ELF-1 (cell line): ENCODE measurements around the gene NBEAL2.

Experiments
- DNase-seq: peaks from one replicate; pipeline ENCODE4 v3.0.0-alpha.2; 2016; ENCODE audit warnings: low read depth, low spot score

The NBEAL2 gene

GRCh38 chr3:47000922-47001730, 21.7 kb downstream of the NBEAL2 start:
- no peak for DNase-seq

DNA sequence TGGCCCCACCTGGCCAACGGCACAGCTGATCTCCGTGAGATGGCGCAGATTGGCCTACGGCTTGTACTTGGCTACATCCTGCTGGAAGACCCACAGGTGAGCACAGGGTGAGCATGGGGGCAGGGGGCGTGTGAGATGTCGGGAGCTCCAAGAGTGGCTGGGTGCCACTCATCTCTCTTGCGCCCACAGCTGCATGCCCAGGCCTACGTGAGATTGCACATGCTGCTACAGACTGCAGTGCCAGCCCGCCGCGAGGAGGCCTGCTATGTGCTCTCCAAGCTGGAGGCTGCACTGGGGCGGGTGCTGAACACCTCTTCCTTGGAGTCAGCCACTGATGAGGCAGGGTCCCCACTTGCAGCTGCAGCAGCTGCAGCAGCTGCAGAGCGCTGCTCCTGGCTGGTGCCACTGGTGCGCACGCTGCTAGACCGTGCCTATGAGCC, 22.3 kb downstream of the NBEAL2 start:
- no peak for DNase-seq

DNA sequence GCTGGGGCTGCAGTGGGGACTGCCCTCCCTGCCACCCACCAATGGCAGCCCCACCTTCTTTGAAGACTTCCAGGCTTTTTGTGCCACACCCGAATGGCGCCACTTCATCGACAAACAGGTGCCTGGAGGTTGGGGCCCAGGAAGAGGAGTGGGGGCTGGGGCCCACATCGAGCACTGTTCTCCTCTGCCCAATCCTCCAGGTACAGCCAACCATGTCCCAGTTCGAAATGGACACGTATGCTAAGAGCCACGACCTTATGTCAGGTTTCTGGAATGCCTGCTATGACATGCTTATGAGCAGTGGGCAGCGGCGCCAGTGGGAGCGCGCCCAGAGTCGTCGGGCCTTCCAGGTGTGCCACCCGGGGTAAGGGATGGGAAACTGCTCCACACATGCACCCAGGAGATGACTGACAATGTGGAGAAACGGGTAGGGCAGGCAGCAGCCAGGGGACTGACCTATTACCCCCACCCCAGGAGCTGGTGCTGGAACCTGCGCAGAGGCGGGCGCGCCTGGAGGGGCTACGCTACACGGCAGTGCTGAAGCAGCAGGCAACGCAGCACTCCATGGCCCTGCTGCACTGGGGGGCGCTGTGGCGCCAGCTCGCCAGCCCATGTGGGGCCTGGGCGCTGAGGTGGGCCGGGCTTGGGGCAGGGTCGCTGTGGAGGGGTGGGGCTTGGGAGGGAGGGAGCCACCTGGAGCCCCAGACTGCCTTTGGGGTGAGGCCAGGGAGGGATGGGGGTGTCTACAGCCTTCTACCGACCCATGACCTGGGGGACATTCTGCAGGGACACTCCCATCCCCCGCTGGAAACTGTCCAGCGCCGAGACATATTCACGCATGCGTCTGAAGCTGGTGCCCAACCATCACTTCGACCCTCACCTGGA, 22.9 kb downstream of the NBEAL2 start:
- DNase-seq = peak; percentile 61

DNA sequence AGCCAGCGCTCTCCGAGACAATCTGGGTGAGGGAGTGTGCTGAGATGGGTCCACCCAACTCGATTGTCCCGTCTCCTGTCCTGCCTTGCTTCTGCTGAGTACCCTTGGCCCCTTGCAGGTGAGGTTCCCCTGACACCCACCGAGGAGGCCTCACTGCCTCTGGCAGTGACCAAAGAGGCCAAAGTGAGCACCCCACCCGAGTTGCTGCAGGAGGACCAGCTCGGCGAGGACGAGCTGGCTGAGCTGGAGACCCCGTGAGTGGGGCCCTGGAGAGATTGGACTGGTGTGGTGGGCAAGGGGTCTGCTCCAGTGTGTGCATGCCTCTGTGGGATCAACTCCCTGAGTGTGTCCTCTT, 23.6 kb downstream of the NBEAL2 start:
- DNase-seq = no peak

GRCh38 chr3:47003461-47004368, 24.2 kb downstream of the NBEAL2 start:
- no peak for DNase-seq

DNA sequence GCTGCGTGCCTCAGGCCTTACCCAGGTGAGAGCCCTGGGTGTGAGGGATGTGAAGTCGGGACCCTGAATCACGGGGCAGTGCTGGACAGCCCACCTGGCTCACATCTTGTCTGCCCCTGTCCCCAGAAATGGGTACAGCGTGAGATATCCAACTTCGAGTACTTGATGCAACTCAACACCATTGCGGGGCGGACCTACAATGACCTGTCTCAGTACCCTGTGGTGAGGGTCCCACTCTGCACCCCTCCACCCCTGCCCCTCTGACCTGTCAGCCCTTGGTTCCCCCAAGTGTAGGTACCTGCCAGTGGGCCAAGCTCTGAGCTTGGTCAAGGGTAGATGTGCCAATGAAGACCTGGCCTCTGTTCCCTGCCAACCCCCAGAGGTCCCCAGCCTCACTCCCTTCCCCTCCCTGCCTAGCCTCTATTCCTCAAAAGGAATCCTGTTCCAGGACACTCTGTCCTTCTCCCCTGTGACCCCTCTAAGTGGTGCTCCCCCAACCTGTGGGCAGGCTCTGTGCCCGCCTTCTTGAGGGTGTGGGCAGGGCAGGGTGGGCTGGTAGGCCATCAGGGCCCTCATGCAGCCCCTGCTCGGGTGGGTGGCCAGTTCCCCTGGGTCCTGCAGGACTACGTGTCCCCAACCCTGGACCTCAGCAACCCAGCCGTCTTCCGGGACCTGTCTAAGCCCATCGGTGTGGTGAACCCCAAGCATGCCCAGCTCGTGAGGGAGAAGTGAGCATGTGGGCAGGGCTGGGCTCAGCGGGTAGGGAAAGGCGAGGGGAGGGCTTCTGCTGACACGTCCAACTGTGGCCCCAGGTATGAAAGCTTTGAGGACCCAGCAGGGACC, 25.1 kb downstream of the NBEAL2 start:
- DNase-seq = no peak

- DNase-seq = no peak
These were observed 26.0 kb downstream of the NBEAL2 start for GRCh38 chr3:47005212-47006144.

- no peak for DNase-seq
These were observed 26.7 kb downstream of the NBEAL2 start for GRCh38 chr3:47006145-47006651.

DNA sequence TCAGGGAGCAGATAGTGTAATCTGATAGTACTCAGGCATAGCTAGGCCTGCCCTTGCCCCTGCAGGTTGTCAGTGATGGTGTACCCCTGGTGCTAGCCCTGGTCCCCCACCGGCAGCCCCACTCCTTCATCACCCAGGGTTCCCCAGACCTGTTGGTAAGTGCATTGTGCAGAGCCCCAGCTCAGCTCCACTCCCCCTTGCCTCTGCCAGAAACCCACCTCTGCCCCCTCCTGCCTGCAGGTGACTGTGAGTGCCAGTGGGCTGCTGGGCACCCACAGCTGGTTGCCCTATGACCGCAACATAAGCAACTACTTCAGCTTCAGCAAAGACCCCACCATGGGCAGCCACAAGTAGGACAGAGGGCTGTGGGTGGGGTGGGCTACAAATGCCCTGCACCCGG, 27.5 kb downstream of the NBEAL2 start:
- no peak for DNase-seq

DNA sequence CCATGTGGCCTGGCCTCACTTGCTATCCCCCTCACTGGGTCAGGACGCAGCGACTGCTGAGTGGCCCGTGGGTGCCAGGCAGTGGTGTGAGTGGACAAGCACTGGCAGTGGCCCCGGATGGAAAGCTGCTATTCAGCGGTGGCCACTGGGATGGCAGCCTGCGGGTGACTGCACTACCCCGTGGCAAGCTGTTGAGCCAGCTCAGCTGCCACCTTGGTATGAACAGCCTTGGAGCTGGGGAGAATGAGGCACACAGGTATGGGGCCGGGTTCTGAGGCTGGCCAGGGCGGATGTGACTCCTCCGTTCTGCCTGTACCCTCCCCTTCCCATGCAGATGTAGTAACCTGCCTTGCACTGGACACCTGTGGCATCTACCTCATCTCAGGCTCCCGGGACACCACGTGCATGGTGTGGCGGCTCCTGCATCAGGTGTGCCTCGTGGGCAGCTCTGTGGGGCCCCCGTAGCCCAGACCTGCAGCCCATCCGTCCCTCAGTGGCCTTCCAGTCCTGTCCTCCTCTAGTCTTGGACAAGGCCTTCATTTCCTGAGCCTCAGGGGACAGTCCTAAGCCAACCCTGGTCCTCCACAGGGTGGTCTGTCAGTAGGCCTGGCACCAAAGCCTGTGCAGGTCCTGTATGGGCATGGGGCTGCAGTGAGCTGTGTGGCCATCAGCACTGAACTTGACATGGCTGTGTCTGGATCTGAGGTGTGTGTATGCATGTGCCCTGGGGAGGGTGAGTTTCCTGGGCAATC, 28.2 kb downstream of the NBEAL2 start:
- no peak for DNase-seq

- no peak for DNase-seq
These were observed 28.8 kb downstream of the NBEAL2 start for GRCh38 chr3:47008234-47008796.

DNA sequence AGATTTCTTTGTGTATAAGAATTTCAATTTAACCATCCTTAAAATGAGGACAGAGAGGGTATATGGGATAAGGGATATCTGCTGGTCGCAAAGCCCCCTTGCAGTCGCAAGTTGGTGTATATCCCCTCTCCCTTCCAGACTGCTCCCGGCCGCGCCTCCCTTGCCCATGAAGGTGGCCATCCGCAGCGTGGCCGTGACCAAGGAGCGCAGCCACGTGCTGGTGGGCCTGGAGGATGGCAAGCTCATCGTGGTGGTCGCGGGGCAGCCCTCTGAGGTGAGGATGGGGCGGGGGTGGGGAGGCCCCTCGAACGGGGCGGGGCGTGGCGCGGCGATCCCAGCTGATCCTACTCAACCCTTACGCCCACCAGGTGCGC, 29.4 kb downstream of the NBEAL2 start:
- no peak for DNase-seq

GRCh38 chr3:47009225-47010110, 30.0 kb downstream of the NBEAL2 start:
- peak; percentile 95 for DNase-seq

DNA sequence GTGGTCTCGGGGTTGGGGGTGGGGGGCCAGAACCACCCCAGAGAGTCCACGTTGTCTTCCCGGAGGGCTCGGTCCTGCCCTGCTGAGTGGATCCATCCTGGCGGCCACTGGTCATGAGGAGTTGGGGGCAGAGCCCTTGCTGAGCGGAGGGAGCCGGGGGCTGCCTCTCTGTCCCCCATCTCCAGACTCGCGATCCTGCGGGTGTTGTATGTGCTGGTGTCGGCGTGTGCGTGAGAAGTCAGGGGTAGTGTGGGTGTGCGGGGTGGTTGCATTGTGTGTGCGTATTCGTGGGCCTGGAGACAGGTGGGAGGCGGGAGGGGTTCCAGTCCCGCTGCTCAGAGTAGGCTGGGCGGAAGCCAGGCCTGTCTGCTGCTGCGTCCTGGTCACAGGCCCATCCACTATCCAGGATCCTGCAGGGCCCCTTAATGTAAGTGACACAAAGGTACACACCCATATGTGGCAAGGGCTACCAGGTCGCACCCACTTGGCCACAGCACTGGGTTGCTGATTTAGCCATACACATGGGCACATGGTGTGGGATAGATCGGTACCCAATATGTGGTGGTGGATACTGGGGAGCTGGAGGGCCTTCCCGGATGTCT, 30.7 kb downstream of the NBEAL2 start:
- DNase-seq = no peak

- DNase-seq = no peak
These were observed 31.4 kb downstream of the NBEAL2 start for GRCh38 chr3:47010910-47011309.

GRCh38 chr3:47011371-47011770, 31.9 kb downstream of the NBEAL2 start:
- no peak for DNase-seq
